Measurements from ENCODE around the gene UBE2M.

The UBE2M gene

GRCh38 chr19:58570770-58571574 lies 12.6 kb upstream of the UBE2M start:
- DNase-seq (ENCODE audit: low read depth): no peak

GRCh38 chr19:58569943-58570670 lies 11.7 kb upstream of the UBE2M start:
- DNase-seq (ENCODE audit: low read depth): no peak

- no peak for DNase-seq (ENCODE audit: low read depth)
Measured at GRCh38 chr19:58569191-58569942, 11.0 kb upstream of the UBE2M start.

GRCh38 chr19:58568453-58569130 lies 10.2 kb upstream of the UBE2M start:
- no peak for DNase-seq (ENCODE audit: low read depth)

- DNase-seq (ENCODE audit: low read depth): no peak
Measured at GRCh38 chr19:58566989-58567388, 8.6 kb upstream of the UBE2M start.

GRCh38 chr19:58563823-58564222 lies 5.4 kb upstream of the UBE2M start:
- no peak for DNase-seq (ENCODE audit: low read depth)

- no peak for DNase-seq (ENCODE audit: low read depth)
Measured at GRCh38 chr19:58563034-58563573, 4.7 kb upstream of the UBE2M start.

GRCh38 chr19:58562122-58563033 lies 4.0 kb upstream of the UBE2M start:
- peak; percentile 11 for DNase-seq (ENCODE audit: low read depth)

GRCh38 chr19:58561373-58562121 lies 3.1 kb upstream of the UBE2M start:
- DNase-seq (ENCODE audit: low read depth): no peak

GRCh38 chr19:58560921-58561320 lies 2.5 kb upstream of the UBE2M start:
- no peak for DNase-seq (ENCODE audit: low read depth)

- DNase-seq (ENCODE audit: low read depth): no peak
Measured at GRCh38 chr19:58560007-58560887, 1.8 kb upstream of the UBE2M start.

- DNase-seq (ENCODE audit: low read depth): peak; percentile 86
Measured at GRCh38 chr19:58559275-58560006, 1.0 kb upstream of the UBE2M start.

GRCh38 chr19:58558623-58559274 lies 338 bp upstream of the UBE2M start:
- DNase-seq (ENCODE audit: low read depth): peak; percentile 95

GRCh38 chr19:58557221-58558065 lies 968 bp downstream of the UBE2M start:
- no peak for DNase-seq (ENCODE audit: low read depth)

- no peak for DNase-seq (ENCODE audit: low read depth)
Measured at GRCh38 chr19:58556622-58557220, 1.7 kb downstream of the UBE2M start.

GRCh38 chr19:58555920-58556621 lies 2.3 kb downstream of the UBE2M start:
- DNase-seq (ENCODE audit: low read depth): no peak

Measured in stromal cell of bone marrow (primary cell).